Esophagus squamous epithelium (tissue), 5 donors: ENCODE results near the gene SUSD1. TPM values are rescaled to one million over a fixed set of nuclear protein-coding genes. Genes with fewer than 3 reads are reported as not detected.
A peak's percentile ranks its signal among the peaks of the same experiment; 100 is the strongest.

Source experiments
- DNase-seq: peaks from one replicate; lab custom pipeline; 2025; lab: John Stamatoyannopoulos, UW
- H3K27ac ChIP-seq, 4 donors: fragments of 200-600 bp; sonication (generic); one replicate each; pipeline ENCODE4 v1.5.1; 2016 to 2019; ENCODE audit warnings: mild to moderate bottlenecking in 1 of 4
- H3K27me3 ChIP-seq, 4 donors: fragments of 200-600 bp; sonication (generic); 1 replicate in 3 of 4; 2 replicates in 1 of 4; pipeline versions ENCODE4 v1.5.1 to v1.6.0; 2017 to 2021; ENCODE audit warnings: antibody characterized with exemption in 1 of 4
- H3K36me3 ChIP-seq, 3 donors: fragments of 200-600 bp; sonication (generic); one replicate each; pipeline ENCODE4 v1.5.1; 2016 to 2019
- H3K4me1 ChIP-seq, 3 donors: fragments of 200-600 bp; sonication (generic); one replicate each; pipeline ENCODE4 v1.5.1; 2017 to 2019
- H3K4me3 ChIP-seq, 4 donors: fragments of 200-600 bp; sonication (generic); 1 replicate in 3 of 4; 2 replicates in 1 of 4; pipeline ENCODE4 v1.5.1; 2016 to 2019; ENCODE audit warnings: mild to moderate bottlenecking in 2 of 4, moderate library complexity in 1 of 4
- H3K9me3 ChIP-seq, 3 donors: fragments of 200-600 bp; sonication (generic); one replicate each; pipeline ENCODE4 v1.5.1; 2016 to 2019
- CTCF ChIP-seq, 6 experiments: fragments of 450-650 bp in 4 of 6; fragments of 200-600 bp in 2 of 6; sonication (generic) in 2 of 6; IDR thresholded peaks; one replicate each; pipeline ENCODE4 v1.5.1; 2016 to 2019; ENCODE audit warnings: antibody characterized with exemption in 6 of 6, mild to moderate bottlenecking in 4 of 6, moderate library complexity in 4 of 6
- POLR2A ChIP-seq, 4 donors: fragments of 450-650 bp; IDR thresholded peaks; one replicate each; pipeline ENCODE4 v1.6.1; 2017; ENCODE audit warnings: antibody characterized with exemption in 4 of 4, mild to moderate bottlenecking in 4 of 4, moderate library complexity in 3 of 4
- WGBS, 2 donors: methylation state at CpG; one replicate each; pipeline ENCODE4 v1.1.5; 2018; 5-methylcytosine and 5-hydroxymethylcytosine counted together
- intact Hi-C: fragments of 100-400 bp; cut with DNase I; formaldehyde crosslinking; loops from one replicate; pipeline ENCODE4 v1.15.0; 2022
- total RNA-seq, 4 donors: library from RNA; depleted of rRNA; stranded (reverse); fragments of >200 nt; gene quantifications; one replicate each; pipeline ENCODE4 v1.1.0, GENCODE V29; 2016
- donor health status: DM: yes; HTN: yes; CAD: no.

The SUSD1 gene
- total RNA-seq, 4 donors from 2014 or later, result 5.6 to 6.6 (median 6.5) TPM

- peaks cover 13 to 25% (median 16%) of the 10 kb centered on the region in 3 donors for H3K4me1 ChIP-seq
- WGBS, 2 donors, result 8 to 18% methylated on average over 3 to 4 of the region's 4 CpGs
- intact Hi-C loops, result no loop called here
Observed at GRCh38 chr9:112012026-112012902, 162.8 kb downstream of the SUSD1 start.

GRCh38 chr9:112011051-112011620, 164.0 kb downstream of the SUSD1 start:
- Histone ChIP-seq H3K4me1 (peaks cover 13 to 25% (median 16%) of the 10 kb centered on the region in 3 donors), H3K27me3 (no peaks in the 10 kb centered on the region), H3K36me3 (no peaks in the 10 kb centered on the region), H3K4me3 (no peak overlapping the region), H3K9me3 (no peaks in the 10 kb centered on the region), H3K27ac (no peak overlapping the region)
- TF ChIP-seq POLR2A (IDR thresholded peaks at IDR 0.05), result no peak
- TF ChIP-seq CTCF (IDR thresholded peaks at IDR 0.05), result no peak
- 87 to 96% methylated on average over 3 of the region's 3 CpGs for WGBS, 2 donors
- intact Hi-C loops, result no loop called here
- DNase-seq, result no peak

More at GRCh38 chr9:112012026-112012902, 162.8 kb downstream of the SUSD1 start:
- DNase-seq, result no peak
- H3K4me3 ChIP-seq, result no peak overlapping the region
- no peaks in the 10 kb centered on the region for H3K27me3 ChIP-seq
- peak overlapping the region; percentile 50 to 77 (median 68) for H3K27ac ChIP-seq
- H3K36me3 ChIP-seq, result no peaks in the 10 kb centered on the region
- no peak for TF ChIP-seq CTCF (IDR thresholded peaks at IDR 0.05)
- TF ChIP-seq POLR2A (IDR thresholded peaks at IDR 0.05), result no peak
- H3K9me3 ChIP-seq, result no peaks in the 10 kb centered on the region

- Histone ChIP-seq H3K9me3 (no peaks in the 10 kb centered on the region), H3K27ac (no peak overlapping the region), H3K36me3 (no peaks in the 10 kb centered on the region), H3K4me3 (no peak overlapping the region), H3K4me1 (peaks cover 13 to 25% (median 16%) of the 10 kb centered on the region in 3 donors), H3K27me3 (no peaks in the 10 kb centered on the region)
- no peak for DNase-seq
- intact Hi-C loops, result no loop called here
- TF ChIP-seq CTCF (IDR thresholded peaks at IDR 0.05), result no peak
- no peak for TF ChIP-seq POLR2A (IDR thresholded peaks at IDR 0.05)
Observed at GRCh38 chr9:112010537-112010936, 164.6 kb downstream of the SUSD1 start.

GRCh38 chr9:112009656-112010055, 165.4 kb downstream of the SUSD1 start:
- no peak for TF ChIP-seq POLR2A (IDR thresholded peaks at IDR 0.05)
- no peak for TF ChIP-seq CTCF (IDR thresholded peaks at IDR 0.05)

More at GRCh38 chr9:112009656-112010055, 165.4 kb downstream of the SUSD1 start:
- intact Hi-C loops, result no loop called here
- H3K27me3 ChIP-seq, result no peaks in the 10 kb centered on the region
- H3K9me3 ChIP-seq, result no peaks in the 10 kb centered on the region
- no peak overlapping the region for H3K27ac ChIP-seq
- peaks cover 13 to 25% (median 16%) of the 10 kb centered on the region in 3 donors for H3K4me1 ChIP-seq
- H3K36me3 ChIP-seq, result no peaks in the 10 kb centered on the region
- H3K4me3 ChIP-seq, result no peak overlapping the region
- DNase-seq, result no peak
- WGBS, 2 donors, result 72 to 75% methylated on average over 3 of the region's 3 CpGs
